ENCODE data around the gene ZNF532.

- TF ChIP-seq CTCF (IDR thresholded peaks at IDR 0.05; ENCODE audit: low read depth, low read length) = no peak
- no peak for TF ChIP-seq POLR2A (IDR thresholded peaks at IDR 0.05; ENCODE audit: extremely low read depth, insufficient read length)
- TF ChIP-seq MYC (IDR thresholded peaks at IDR 0.05; ENCODE audit: low read depth, low read length) = no peak
- no peak for TF ChIP-seq MAX (IDR thresholded peaks at IDR 0.05; ENCODE audit: low read depth, low read length)
These were observed 2.1 kb downstream of the ZNF532 start for GRCh38 chr18:58866773-58867150.
